GM21529 (cell line): ENCODE results near the gene GIPC2.
A peak's percentile ranks its signal among the peaks of the same experiment; 100 is the strongest.
"Not testable (repeated sequence)": the region's sequence is repeated elsewhere in the genome, so short reads cannot be mapped to it uniquely, and the experiment has no call there.

ENCODE experiments used
- ATAC-seq: cut with Tn5 transposase; IDR thresholded peaks from one replicate; pipeline ENCODE4 v1.9.1; 2021; ENCODE audit not compliant: unreplicated experiment

Gene GIPC2, protein sequence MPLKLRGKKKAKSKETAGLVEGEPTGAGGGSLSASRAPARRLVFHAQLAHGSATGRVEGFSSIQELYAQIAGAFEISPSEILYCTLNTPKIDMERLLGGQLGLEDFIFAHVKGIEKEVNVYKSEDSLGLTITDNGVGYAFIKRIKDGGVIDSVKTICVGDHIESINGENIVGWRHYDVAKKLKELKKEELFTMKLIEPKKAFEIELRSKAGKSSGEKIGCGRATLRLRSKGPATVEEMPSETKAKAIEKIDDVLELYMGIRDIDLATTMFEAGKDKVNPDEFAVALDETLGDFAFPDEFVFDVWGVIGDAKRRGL

DNA sequence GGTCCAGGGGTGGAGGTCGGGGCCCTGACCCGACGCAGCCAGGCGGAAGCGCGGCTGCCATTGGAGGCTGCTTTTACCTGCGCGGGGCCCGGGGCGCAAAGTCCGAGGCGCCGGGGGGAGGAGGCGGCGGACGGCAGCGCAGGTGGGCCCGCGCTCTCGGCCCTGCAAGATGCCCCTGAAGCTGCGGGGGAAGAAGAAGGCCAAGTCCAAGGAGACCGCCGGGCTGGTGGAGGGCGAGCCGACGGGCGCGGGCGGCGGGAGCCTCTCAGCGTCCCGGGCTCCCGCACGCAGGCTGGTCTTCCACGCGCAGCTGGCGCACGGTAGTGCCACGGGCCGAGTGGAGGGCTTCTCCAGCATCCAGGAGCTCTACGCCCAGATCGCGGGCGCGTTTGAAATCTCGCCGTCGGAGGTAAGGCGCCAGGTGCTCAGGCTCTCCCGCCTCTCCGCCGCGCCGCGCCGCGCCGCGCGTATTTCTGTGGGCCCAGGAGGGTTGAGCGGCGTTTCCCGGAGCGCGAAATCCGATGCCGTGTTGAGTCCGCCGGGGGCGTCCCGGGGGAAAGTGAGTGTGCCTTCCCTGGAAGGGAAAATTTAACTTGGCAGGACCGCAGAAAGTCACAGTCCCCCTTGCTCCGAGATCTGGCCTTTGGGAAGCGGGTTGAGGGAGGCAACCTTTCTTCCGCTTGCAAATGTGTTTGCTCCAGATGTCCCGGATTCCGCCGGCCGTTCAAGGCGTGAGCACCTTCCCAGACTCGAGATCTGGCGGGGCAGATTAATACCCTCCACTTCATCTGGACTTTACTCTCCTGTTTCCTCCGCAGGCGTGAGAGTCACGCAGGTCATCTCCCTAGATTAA, at the start of gene GIPC2:
Gene GIPC2, plus strand, starts transcription at position 41 of the 853 bp plus-strand sequence. Its CDS starts 129 bp downstream, at position 170.
- ATAC-seq: no peak

DNA sequence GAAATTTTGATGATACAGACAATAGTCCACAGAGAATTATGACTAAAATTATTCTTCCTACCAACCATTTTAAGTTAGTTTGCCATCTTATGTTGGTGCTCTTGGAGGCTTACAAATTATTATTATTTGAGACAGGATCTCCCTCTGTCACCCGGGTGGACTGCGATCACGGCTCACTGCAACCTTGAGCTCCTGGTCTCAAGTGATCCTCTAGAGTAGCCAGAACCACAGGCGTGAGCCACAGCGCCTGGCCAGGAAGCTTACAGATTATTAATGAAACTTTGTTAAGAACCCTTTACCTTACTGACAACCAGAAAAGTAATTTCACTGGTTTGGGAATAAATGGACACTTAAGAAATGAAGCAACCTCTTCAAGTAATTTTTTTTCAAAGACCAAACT, 49.0 kb upstream of the GIPC2 start:
- no peak for ATAC-seq

DNA sequence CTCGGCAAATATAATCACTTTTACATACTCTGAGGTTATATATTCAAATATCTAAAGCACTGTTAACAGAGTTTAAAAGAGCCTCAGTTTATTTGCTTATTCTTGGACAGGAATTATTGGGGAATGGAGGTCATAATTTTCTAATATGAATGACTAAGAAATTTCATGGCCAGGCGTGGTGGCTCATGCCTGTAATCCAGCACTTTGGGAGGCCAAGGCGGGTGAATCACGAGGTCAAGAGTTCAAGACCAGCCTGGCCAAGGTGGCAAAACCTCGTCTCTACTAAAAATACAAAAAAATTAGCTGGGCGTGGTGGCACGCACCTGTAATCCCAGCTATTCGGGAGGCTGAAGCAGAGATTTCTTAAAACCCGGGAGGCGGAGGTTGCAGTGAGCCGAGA, 45.2 kb upstream of the GIPC2 start:
- not testable (repeated sequence) for ATAC-seq

DNA sequence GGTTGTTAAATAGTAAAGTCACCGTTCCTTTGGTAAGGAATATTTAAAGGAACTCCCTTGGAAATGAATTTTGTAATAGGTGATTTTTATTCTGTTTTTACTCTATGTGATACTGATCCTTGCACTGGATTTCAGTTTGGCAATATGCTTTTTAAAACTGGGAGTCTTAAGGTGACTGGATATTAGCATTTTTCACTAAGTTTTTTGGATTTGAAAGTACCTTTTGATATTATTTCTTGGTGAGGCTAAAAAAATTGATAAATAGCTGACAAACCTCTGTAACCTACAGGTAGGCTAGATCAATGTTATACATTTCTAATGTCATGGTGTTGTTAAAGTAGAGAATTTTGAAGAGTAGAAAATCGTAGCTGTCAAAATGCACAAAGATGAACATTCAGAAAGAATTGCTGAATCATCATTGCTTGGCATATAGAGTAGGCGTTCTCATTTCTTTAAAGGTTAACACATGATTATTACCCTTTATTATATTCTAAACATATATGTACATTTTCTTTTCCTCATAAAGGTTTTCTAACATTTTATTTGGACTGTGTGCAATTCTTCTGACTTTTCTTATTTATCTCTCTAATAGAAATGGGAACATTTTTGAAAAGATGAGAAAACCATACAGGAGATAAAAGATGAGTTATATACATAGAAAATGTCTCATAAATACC, 42.6 kb upstream of the GIPC2 start:
- ATAC-seq: no peak

DNA sequence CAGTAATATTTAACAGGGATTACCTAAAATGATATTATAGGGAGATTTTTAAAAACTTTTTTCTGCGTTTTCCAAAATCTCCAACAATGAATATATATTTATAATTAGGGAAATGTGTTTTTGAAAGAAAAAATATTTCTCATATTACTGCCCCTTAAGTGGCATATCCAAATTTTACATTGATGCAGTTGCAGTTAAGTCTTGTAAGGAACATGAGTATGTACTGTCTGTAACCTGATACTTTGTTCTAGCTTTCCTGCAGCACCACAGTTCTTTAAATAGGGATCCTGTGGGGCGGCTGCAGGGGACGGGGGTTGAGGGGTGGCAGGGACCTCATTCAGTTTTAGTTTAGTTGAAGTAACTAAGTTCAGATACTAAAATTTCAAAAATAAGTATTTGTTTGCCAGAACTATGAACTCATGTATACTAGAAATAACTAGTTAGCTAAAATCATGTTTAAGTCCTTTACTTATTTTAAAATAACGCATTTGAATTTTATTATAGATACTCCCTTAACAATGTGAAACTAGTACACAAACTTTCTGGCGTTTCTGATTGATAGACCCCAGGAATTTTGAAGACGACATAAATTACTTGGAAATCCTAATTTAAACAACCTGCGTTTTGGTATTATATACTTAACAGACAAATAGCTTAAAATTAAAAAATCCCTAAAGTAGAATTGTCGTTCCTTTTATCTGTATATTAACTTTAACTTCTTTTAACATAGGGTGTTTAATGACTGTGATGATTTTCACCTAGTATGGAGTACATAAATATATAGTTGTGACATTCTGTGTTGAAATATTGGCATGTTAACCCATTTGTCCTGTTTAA, 41.7 kb upstream of the GIPC2 start:
- peak; percentile 51 for ATAC-seq

DNA sequence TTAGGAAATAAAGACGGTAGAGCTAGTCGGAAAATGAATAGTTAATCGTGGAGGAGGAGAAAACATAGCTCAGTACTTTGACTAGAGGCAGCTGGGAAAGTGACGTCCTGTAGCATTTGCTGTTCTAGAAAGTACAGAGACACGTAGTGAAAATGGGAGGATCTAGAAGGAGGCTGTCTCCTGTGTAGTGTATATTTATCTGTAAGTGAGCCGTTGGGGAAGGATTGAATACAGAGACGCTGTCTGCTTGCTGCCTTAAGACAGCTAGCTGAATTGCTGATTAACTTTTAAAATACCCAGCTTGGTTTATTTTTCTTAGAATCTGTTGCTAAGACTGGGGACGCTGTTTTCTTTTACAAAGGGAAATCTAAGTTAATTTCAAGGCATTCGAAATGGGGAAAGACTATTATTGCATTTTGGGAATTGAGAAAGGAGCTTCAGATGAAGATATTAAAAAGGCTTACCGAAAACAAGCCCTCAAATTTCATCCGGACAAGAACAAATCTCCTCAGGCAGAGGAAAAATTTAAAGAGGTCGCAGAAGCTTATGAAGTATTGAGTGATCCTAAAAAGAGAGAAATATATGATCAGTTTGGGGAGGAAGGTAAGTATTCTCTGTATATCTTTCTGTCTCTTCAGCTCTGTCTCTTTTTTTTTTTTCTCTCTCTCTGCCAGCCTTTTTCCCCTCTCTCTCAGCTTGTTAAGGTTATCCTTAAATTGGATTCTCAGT, 40.9 kb upstream of the GIPC2 start, which contains the start of gene DNAJB4:
Gene DNAJB4, plus strand, starts transcription at position 221 of the 729 bp plus-strand sequence. Its CDS starts 172 bp downstream, at position 393.
- peak; percentile 98 for ATAC-seq

DNA sequence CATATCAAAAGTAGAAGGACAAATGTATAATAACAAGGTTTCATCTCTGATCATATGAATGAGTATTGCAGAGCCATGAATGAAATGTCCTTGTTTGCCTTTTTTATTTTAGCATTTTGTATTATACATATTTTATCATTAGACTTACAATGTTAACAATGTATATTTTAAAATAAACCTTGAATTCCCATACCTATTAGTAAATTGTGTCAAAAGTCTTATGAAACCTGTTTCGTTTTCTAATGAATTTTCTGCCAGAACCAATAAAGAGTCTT, 40.4 kb upstream of the GIPC2 start:
- no peak for ATAC-seq

DNA sequence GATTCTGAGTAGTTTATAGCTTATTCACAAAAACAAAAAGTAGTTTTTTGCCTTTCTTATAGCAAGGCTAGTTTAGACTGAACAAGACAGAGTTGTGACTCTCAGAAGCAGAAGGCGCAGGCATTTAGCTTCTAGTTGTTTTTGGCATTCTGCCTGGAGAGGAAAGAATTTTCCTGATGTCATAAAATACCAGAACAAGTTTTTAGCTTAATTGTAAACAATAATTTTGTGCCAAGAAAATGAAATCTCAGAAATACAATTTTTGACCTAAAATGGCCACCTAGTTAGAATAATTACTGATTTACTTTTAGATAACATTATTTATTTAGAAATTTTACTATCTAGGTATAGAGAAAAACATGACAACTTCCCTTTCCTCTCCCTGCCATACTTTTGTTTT, 40.0 kb upstream of the GIPC2 start:
- no peak for ATAC-seq

DNA sequence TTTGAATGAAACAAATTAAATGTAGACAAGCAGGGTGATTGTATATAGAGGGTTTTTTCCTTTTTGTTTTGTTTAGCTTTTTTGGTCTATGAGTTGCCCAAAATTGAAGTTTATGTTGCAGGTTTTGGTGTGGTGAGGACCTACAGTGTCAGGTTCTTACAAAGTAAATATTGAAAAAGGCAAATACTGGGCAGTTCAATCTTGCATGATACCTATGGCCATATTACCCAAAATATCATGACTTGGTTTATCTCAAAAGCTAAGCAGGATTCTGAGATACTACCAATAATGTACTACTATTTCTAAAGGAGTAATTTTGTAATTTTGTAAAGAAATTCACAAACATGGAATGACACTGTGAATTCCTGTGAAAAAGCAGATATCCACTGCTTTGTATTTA, 39.2 kb upstream of the GIPC2 start:
- ATAC-seq: no peak

DNA sequence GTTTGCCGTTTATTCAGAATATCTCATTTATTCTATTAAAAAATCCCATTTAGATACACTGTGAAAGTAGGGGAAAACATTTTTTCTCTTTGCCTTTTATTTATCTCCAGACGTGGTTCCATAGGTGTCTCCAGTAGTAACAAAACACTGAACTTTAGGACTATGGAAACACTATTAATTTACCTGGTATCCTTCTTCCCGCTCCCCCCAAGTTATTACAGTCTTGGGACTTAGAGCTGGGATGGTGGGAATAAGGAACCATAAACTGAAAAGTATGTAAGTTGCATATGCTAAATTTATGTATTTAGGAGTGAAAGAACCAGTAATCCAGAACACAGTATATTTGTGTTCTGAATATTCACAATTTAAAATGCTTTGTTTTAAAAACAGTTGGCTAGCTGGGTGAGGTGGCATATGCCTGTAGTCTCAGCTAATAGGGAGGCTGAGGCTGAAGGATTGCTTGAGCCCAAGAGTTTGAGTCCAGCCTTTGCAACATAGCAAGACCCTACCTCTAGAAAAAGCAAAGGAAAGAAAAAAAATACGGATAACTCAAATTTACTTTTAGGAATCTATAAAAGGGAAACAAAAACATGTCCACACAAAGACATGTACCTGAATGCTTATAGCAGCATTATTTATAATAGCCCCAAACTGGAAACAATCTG, 38.0 kb upstream of the GIPC2 start:
- ATAC-seq: no peak

DNA sequence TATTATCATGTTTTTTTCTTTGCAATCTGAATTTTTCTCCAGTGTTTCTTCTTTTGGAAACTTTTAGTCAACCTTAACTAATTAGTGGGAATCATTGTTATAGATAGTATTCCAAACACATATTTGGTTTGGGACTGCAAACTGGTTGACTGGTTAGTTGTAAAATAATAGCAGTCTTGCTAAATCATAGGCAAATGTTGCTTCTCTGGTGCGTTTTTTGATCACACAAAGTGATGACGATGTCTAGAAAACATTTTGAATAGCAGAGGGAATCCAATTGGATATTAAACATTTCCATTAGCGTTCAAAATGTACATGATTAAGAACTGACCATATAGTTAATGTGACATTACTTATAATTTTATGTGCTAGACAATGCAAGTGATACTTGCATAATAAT, 36.5 kb upstream of the GIPC2 start:
- no peak for ATAC-seq

DNA sequence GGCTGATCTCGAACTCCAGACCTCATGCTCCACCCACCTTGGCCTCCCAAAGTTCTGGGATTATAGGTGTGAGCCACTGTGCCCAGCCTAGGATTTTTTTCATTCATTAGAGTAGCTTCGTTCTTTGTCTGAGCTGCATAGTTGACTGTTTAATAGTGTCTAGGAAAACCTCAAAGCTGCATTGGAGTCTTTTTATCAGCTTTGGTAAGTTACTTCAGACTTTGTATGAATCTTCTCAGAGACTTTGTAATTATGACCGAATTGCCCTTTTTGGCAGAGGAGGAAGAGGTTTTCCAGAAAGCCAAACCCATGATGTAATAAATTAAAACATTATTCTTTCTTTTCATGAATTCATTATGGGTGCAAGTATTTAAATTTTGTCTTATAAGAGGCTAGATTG, 35.9 kb upstream of the GIPC2 start:
- no peak for ATAC-seq

DNA sequence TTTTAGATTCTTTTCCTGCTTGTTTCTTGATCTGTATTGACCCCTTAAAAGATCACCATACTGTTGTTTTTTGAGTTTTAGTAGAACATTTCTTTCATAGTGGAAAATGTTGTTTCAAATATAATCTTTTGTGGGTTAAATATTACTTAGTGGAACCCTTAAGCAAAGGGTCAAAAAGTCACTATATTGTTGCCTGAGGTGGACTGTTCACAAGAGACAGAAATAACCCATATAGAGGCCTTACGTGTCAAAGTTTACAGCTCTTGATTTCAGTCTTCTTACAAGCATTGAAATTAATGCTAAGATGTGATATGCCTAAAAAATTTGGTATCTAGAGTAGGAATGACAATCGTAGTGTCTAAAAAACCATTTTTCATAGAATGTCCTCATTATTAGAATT, 34.7 kb upstream of the GIPC2 start:
- ATAC-seq: no peak

DNA sequence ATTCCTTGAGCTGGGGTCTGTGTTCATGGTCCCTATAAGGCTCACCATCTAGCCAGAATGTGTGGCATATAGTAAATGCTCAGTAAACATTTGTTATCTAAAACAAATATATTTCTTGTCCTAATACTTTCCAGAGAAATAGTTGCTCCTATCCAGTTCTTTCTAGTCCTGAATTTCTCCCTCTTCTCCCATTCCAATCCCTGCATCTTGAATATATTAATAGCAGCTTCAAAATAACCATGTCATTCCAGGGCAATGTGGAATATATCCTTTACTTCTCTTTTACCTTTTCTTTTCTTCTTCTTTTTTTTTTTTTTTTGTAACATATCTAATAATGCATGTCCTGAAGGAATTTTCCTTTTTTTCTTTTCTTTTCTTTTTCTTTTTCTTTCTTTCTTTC, 30.6 kb upstream of the GIPC2 start:
- no peak for ATAC-seq

DNA sequence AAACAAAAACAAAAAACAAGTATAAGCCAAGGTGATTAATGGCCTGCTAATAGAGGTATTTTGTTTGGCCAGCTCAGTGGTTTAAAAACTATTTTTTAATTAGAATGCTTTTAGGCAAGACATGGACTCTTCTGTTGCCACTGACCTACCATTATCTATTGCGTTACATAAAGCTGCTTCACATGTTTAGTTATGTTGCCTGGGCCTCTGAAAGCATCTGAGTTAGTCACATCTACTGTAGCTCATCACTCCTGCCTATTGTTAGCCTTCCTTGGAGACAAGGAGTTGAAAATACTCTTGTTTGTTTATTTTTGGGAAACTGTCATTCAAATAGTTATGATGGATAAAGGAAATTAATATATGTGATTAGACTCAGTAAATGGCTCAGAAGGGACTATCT, 26.7 kb upstream of the GIPC2 start:
- no peak for ATAC-seq

DNA sequence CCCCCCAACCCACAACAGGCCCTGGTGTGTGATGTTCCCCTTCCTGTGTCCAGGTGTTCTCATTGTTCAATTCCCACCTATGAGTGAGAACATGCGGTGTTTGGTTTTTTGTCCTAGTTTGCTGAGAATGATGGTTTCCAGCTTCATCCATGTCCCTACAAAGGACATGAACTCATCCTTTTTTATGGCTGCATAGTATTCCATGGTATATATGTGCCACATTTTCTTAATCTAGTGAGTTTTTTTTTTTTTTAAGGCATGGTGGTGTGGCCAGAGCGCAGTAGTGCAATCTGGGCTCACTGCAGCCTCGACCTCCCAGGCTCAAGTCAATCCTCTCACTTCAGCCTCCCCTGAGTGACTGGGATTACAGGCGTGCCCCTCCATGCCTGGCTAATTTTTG, 24.6 kb upstream of the GIPC2 start:
- not testable (repeated sequence) for ATAC-seq

DNA sequence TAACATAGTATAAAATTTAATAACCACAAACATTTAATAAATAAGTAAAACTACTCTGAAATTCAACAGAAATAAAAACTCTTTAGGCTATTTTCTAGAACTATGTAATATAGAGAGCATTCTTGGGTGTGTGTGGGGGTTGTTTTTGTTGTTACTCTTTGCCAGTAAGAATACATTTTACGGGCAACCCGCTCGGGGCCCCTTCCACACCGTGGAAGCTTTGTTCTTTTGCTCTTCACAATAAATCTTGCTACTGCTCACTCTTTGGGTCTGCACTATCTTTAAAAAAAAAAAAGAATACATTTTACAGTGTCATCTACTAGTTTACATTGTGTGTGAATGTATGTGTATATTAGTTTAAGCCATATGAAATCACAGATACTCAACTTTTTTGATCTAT, 16.0 kb upstream of the GIPC2 start:
- no peak for ATAC-seq

DNA sequence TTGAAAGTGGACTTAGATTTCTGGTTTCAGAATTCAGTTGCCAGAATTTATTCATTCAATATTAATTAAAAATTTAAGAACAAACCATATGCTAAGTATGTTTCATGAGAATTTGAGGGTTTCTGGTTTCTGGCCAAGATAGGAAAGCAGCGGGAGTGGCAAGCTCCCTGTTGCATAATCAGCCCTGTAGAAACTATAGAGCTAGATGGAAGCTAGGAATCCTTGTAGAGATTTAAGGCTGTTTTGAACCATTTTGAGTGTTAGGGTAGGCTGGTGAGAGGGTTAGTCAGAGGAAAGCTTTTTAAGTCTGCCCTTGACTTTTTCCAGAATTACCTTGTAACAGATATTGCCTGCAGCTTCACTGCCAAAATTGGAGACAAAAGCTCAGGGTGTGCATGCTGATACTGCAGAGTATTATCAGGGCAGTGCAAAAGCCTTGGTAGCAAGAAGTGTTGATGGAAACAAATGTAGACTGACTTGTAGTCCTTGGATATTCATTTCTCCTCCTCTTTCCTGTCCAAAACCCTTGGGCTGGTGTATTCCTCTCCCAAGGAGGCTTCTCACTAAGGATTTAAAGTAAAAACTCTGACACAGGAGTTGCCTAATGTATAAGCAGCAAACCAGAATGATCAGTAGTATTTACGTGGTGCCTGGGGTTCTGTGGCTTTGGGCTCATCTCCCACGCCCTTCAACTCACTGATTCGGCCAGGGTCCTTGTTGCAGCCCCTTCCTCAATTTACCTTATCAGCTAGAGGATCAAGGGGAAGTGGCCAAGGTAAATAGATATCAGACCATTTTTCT, 12.6 kb upstream of the GIPC2 start:
- ATAC-seq: no peak

DNA sequence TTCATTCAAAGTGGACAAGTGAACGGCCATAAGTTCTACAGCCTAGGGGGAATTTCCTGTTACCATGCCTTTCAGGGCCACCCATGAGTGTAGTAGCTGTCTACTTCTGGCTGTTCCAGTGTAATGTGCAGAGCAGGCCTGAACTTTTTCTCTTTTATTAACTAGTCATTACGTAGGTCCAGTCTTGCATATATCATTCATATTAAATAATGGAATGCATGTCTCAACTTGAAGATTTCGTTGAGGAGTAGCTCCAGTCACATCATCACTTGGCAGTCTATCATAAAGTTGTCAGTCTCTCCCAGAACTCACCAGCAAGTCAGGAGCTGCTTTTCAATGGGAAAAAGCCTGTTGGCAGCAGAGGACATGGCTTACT, 12.0 kb upstream of the GIPC2 start:
- ATAC-seq: no peak
